ENCODE data around the gene RMI2.
"Not testable (repeated sequence)": the region's sequence is repeated elsewhere in the genome, so short reads cannot be mapped to it uniquely, and the experiment has no call there.

RMI2 gene

DNA sequence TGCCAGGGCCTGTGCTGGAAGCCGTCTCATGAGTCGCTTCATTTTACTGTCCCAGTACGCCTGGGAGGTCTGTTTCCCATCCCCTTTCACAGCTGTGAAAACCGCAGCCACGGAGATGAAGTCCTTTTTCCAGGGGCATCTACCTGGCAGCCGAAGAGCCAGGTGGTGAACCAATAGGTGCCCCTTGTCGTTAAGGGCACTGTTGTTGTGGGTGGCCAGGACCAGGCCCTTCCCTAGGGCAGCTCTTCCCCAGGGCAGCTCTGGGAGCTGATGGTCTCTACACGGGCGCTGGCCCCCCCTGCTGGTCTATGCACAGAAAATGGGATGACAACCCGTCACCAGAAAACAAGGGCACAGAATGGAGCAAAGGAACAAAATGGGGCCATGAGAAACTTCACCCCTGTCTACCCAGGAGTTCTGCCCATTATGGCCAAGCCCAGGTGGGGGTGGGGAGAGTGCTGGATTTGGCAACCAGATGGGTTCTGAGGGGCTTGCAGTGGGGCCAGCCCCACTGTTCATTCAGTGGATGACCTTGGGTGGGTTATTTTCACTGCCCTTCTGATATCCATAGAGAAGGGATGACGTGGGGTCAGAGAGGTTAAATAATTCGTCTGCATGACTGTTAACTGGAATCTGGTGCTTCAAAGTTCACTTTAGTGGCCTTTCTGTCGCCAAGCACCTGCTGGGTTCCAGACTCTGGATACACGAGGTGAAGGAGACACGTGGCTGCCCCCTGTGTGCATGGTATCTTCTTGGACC is 11.5 kb downstream of the RMI2 start:
- DNase-seq, result peak; percentile 23

DNA sequence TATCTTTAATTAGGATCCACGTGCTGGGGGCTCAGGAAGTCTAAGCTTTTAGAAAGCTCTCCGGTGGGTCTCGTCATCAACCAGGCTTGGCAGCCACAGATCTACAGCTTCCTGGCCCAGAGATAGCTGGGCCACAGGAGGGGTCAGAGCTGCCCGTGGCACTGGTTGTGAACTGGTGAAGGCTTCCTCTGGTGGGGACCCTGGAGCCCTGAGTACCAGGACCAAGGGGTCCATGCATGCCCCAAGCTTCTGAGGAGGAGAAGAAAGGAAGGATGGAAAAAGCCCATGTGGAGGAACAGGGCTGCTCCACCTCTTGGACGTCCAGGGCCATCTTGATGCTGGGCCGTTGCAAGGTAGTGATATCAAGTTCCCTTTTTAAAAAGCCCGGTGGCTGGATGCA is 13.3 kb downstream of the RMI2 start:
- no peak for DNase-seq

DNA sequence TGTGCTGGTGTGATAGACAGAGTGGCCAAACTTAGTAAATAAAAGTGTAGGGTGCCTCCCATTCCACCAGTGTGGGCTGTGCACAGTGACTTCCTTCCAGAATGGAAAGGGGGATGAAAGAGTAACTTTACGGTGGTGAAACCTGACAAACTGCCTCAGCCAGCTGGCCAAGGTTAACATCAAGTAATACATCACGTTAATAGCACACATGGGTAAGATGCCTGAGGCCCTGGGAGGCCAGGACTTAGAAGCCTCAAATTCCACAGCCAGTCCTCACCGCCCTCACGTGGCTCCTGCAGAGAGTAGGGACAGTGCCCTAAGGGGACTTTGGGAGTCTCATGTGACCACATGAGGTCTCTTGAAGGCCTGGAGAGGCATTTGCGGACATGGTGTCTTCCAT is 14.1 kb downstream of the RMI2 start:
- DNase-seq, result no peak

DNA sequence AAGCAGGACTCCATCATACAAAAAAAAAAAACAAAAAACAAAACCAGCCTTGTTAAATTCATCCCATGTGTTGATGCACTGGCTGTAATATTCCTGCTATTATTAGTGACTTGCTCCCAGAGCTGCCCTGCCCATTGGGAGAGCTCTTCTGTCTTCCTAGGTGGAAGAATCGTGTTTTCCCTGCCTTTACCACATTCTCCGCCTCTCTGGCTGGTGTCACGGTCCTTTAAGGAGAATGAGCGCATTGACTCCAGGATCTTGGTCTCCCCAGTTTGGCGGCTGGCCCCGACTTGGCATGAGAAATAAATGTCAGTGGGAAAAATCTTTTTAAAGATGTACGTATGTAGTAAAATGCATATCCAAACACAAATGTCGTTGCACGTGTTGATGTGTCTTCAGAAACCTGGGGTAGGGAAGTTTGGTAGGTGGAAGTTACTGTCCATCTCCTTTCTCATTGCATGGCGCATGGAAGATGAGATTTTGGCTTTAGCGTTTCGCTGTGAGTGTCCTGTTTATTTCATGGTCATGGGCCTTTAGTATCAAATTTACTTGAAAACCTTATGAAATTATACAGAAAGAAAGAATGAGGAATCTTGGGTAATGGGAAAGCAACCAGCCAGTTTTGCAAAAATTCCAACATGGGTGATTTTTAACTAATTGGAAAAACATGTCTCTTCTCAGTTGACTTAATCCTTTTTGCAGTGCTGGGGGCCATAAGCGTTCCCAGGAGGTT is 15.5 kb downstream of the RMI2 start:
- DNase-seq, result no peak

DNA sequence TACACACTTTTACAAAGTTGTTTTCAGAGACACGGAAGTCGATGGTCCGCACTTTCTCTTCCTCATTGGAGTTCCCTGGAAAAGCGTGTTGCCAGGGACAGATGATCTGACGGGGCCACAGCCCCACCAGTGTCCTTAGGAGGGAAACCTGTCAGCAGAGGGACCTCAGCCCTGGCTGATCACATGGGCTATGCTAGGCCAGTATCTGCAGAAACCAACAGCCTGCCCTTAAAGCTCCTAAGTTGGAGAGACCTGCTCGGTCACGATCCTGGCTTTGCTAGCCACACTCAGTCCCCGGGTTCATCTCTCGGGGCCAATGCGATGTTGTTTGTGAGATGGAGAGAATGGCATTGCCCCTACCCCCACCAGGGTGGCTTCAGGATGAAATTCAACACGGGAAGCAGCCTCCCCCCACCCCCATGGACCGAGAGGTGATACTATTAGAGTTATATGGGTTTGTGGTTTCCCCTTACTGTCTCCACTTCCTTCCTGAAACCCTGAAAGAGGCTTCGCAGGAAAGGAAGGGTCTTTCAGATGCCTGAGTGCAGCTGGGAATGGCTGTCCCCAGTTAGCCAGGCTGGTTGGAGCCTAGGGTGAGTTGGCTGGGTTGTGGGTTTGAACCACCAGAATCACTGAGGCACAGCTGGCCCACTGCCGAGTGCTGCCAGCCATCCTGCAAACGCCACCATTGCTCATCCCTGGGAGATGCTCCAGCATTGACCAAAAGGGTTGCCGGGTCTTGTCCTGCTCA is 16.6 kb downstream of the RMI2 start:
- no peak for DNase-seq

DNA sequence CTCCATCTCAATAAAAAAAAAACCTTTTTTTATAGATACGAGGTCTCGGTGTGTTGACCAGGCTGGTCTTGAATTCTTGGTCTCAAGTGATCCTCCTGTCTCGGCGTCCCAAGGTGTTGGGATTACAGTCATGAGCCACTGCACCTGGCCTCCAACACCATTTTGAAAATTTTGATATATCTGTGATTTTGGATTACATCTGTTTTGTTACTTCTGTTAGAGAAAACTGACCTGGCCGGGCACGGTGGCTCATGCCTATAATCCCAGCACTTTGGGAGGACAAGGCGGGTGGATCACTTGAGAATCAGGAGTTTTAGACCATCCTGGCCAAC is 18.6 kb downstream of the RMI2 start:
- DNase-seq, result no peak

DNA sequence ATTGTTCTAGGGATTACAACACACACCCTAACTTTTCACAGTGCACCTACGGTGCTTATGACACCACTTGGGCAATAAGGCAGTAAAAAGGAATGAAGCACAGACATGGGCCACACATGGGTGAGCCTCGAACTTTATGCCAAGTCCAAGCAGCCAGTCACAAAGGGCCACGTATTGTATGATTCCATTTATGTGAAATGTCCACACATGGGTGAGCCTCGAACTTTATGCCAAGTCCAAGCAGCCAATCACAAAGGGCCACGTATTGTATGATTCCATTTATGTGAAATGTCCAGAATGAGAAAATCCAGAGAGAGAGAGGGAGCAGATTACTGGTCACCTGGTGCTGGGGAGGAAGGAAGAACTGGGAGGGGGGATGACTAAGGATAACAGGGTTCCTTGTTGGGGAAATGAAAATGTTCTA is 22.2 kb downstream of the RMI2 start:
- DNase-seq, result no peak

DNA sequence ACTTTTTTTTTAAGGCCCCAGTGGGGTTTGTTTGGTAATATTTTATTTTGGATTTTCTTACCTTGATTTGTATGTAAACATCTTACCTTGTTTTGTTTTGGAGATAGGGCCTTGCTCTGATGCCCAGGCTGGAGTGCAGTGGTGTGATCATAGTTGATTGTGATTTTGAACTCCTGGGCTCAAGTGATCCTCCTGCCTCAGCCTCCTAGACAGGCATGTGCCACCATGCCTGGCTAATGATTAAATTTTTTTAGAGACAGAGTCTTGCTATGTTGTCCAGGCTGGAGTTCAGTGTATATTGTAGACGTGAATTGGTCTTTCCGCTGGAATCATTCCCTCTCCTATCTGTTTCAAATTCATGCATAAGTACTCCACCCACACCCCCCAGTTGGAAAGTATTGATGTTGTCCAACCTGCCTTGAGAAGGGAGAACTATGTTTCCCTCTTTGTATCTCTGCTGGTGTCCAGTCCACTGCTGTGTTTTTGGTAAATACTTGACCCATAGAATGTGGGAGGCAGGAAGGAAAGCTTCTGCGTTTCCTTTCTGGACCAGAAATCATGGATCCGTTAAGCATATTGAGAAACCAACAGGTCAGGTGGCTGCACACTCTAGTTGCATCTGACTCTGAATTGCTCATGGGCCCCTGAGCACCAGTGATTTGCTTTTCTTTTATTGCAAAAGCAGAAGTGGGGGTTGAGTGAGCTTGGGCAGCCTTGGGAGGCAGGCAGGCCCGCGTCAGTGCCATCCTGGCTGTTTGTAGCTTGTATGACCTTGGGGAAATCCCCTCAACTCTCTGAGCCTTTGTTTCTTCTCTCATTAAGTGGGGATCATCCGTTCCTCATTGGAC is 25.0 kb downstream of the RMI2 start:
- DNase-seq, result no peak

DNA sequence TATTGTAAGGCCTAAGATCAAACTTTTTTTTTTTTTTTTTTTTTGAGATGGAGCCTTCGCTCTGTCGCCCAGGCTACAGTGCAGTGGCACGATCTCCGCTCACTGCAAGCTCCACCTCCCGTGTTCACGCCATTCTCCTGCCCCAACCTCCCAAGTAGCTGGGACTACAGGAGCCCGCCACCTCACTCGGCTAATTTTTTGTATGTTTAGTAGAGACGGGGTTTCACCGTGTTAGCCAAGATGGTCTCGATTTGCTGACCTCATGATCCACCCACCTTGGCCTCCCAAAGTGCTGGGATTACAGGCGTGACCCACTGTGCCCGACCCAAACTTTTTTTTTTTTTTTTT is 25.6 kb downstream of the RMI2 start:
- not testable (repeated sequence) for DNase-seq

DNA sequence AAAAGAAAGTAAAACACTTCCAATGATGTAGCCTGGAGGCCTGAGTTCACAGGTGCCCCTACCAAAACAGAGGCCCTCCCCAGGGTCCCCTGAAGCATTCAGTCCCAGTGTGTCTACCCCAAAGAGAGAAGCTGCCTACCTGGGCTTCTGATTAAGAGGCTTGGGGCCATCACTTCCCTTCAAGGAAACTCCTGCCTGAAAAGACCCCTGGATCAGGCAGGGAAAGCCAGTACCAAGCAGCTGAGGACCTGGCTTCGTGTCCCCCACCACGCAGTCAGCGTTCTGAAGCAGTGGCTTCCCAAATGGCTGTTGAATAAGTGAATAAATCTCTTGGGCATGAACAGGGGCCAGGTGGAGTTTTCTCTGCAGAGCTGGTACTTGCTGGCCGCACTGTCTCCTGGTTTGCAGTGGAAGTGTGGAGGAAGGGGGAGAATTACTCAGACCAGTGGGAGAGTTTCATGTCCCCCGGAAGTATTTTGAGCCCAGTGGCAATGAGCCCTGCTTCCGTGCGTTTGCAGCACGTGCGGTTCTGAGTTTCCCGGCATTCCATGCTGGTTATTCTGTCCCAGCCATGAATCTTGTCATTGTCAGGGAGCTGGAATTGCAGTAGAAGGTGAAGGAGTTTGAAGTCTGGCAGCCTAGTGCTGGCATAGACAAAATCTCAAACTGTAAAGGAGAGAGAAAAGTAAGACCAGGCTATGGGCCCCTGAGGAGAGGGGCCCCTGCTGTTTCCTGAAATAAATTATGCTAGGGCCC is 27.0 kb downstream of the RMI2 start:
- no peak for DNase-seq

DNA sequence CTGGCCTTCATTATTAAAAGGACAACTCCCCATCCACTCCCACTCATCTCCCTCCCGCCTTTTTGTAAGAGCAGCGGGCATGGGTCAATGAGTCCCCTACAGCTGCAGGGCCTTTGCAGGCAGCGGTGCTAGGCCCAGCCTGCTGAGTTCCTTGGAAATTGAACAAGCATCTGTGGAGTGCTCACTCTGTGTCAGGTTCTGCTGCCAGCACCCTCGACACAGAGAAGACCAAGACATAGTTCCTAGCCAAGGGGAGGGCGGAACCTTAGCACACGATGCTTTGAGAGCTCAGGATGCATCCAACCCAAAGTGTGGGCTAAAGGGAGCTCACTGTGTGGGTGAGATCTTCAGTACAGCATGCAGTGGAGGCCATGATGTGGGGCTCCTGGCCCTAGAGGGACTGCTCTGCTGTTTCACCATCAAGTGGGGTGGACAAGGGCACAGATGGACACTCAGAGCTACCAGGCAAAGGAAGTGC is 27.6 kb downstream of the RMI2 start:
- DNase-seq, result no peak

DNA sequence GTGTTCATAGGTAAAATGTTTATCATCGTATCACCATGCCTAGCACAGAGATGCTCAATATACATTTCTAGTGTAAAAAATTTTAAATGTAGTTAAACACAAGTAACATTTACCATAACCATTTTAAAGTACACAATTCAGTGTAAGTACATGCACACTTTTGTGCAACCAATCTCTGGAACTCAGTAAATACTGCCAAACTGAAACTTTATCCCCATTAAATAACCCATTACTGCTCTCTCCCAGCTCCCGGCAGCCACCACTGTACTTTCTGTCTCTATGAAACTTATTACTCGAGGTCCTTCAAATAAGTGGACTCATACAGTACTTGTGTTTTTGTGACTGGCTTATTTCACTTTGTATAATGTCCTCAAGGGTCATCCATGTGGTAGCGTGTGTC is 29.0 kb downstream of the RMI2 start:
- no peak for DNase-seq

DNA sequence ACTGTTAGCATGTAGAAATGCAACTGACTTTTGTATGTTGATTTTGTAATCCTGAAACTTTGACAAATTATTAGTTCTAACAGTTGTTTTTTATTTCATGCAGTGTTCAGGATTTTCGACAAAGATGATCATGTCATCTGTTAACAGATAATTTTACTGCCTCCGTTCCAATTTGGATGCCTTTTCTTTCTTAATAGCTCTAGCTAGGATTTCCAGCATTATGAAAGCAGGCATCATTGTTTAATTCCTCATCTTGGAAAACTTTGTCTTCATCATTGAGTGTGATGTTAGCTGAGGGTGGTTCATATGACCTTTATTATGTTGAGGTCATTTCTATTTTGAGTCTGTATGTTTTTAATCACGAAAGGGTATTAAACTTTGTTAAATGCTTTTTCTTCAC is 31.9 kb downstream of the RMI2 start:
- no peak for DNase-seq

DNA sequence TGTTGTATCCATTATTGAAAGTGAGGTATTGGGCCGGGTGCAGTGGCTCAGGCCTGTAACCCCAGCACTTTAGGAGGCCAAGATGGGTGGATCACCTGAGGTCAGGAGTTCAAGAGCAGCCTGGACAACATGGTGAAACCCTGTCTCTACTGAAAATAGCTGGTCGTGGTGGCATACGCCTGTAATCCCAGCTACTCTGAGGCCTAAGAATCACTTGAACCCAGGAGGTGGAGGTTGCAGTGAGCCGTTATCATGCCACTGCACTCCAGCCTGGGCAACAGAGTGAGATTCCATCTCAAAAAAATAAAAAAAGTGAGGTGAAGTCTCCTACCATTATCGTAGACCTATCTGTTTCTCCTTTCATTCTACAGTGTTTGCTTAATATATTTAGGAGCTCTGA is 33.7 kb downstream of the RMI2 start:
- DNase-seq, result not testable (repeated sequence)

DNA sequence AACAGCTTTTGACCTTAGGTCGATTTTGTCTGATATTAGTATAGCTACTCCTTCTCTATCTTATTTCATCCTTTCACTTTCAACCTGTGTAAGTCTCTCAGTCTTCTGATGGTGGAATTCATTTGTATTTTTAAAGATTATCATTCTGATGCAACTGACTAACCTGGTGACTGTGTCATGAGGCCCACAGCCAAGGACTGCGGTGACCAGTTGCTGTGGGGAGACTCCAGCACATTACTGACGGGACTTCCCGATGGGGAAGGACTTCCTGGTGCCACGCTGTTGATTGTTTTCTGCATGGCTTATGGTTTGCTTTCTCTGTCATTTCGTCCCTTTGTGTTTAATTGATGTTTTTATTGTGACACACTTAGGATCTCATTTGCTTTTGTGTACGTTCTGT is 34.2 kb downstream of the RMI2 start:
- no peak for DNase-seq

DNA sequence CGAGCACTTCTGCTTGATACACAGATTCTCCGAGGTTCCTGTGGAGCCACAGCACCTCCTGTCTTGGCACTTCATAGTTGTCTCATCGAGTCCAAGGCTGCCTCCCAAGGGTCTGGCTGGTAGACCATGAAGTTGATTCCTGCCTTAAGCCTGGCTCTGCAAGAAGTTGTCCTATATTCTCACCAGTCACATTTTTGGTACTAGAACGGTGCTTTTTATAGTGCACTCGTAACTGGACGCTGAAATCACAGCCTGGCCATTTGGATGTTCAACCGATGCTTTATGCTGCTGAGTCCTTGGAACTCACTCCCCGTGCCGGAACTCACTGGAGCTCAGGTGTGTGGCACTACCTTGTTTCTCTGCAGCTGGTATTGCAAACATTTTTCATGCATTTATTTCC is 35.6 kb downstream of the RMI2 start:
- DNase-seq, result no peak

DNA sequence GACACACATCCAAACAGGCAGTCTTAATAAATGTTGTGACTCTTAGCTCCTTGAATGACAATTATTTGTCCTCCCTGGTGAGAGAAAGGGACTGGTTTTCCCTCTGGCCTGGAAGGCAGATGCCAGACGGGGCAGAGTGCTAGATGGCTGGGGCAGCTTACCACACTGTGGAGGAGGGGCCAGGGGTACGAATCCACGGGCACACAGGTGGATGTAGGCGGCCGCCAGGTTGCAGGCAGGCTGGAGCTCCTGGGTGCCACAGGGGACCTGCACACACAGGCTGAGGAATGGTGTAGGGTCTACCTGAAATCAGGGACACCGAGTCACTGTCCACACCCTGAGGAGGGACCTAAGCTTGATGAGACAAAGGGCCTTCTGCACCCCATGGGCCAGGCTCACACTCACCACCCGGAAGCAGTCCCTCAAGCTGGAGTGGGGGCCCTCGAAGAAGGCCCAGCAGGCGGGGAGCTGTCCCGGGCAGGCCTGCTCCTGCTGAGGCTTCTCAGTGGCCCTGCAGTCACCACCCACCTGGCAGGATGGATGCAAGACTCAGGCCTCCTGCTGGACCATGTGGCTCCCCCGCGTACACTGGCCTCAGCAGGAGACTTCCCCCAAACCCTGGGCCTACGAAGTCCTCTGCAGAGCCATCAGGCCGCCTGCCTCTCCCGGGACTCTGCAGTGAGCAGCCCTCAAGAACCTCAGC is 38.4 kb downstream of the RMI2 start:
- no peak for DNase-seq

DNA sequence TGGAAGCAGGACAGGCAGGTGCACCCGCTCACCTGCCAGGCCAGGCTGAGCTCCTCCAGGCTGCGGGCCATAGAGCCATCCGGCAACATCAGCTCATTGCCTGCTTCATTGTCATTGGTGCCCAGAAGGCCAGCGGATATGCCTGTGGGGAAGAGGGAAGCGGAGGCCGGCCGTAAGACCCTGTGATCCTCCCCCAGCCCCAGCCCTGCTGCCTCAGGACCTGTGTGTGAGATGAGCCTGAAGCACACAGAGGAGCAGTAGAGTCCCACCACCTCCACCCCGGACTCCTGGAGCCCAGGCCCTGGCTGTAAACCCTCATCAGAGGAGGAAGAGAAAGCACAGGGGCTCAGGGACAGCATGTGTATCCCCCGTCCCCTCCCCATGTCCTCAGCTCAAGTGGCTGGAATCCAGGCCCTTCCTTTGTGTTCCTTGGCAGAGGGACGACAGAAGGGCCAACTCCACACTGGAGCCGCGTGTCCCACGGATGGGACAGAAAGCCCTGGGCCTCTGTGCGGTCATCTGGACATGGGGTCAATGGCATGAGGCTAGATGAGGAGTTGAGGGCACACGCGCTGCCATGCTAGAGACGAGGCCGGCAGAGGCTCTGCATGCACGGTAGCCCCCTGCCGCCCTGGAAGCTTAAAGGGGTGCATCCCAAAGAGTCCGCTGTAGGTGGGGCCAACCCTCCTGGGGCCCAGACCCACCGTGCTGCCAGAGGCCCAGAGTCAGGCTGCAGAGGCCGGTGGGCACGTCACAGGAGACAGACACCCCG is 39.1 kb downstream of the RMI2 start:
- no peak for DNase-seq

DNA sequence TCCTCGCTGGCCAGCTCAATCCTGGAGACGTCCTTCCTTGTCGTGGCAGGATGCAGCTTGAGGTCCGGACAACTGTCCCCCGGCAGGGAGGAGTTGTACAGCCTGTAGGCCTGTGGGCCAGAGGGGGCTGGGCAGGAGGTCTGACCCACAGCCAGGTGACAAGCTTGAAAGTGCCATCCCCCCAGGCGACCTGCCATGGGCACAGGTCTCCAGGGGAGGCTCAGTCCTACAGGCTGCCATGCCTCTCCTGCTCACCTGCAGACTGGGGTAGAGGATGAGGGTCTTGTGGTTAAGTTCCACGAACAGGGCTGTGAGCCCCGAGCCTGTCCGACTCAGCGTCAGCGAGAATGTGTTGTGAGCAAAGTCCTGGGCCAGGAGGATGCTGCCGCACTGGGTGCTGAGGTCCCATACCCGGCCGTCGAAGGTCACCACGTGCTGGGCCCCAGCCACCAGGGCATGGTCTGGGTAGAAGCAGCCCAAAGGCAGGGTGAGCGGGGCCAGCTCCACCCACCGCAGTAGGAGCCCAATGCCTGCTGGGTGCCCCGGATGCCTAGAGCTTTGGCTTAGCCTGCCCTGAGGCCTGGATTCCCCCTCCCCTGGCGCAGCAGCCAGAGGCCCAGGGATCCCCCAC is 39.8 kb downstream of the RMI2 start:
- DNase-seq, result no peak

DNA sequence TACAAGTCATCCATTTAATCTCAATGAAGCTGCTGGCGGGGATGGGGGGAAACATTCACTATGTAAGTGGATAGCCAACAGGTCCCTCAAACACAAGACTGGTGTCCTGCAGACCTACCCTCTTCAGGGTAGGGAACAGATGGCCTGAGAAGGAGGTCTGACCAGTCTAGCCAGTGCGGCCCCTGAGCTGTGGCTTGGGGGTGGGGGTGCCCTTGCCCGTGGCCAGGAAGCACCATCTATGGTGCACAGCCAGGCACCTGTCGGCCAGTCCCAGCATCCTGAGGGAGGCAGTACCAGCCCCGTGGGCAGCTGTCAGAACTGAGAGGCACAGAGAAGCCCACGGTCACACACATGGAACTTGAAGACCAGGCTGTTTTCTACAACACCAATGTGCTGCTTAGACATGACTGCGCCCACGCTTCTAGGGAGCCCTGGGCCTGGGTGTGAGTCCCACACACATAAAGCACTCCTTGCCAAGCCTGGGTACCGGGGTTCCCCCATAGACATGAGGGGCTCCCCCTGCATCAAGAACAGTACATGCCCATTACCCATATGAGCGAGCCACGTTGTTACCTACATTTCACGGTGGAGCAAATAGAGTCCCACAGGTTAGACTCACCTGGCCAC is 40.9 kb downstream of the RMI2 start:
- no peak for DNase-seq

Data from effector CD4-positive, alpha-beta T cell (primary cell).